SK-N-SH (cell line): ENCODE results near the gene RNPEPL1.

Experiments used
- CHD2 ChIP-seq: fragments of 150-350 bp; IDR thresholded peaks from 2 replicates; pipeline ENCODE4 v1.6.1; 2018; ENCODE audit warnings: low read length; ENCODE audit not compliant: partially characterized antibody
- EP300 ChIP-seq, 2 experiments: IDR thresholded peaks; 2 replicates each; pipeline versions ENCODE4 v1.4.0 to v1.6.1; 2012; ENCODE audit warnings: borderline replicate concordance in 1 of 2, low read depth in 1 of 2, low read length in 1 of 2
- EZH2phosphoT487 ChIP-seq: fragments of 200-600 bp; sonication (generic); IDR thresholded peaks from 2 replicates; pipeline ENCODE4 v1.6.1; 2017; ENCODE audit warnings: low read depth, mixed run types, mild to moderate bottlenecking, antibody characterized with exemption, moderate library complexity, borderline replicate concordance
- POLR2AphosphoS5 ChIP-seq: IDR thresholded peaks from 2 replicates; pipeline ENCODE4 v1.6.1; 2012; ENCODE audit warnings: low read depth, low read length
- TAF1 ChIP-seq: IDR thresholded peaks from 2 replicates; pipeline ENCODE4 v1.6.1; 2012; ENCODE audit warnings: low read depth, mild to moderate bottlenecking, low read length, moderate library complexity, borderline replicate concordance
- TF ChIP-seq, protein P1 (sequence below): fragments of 200-600 bp; sonication (generic); IDR thresholded peaks from 2 replicates; pipeline ENCODE4 v1.6.1; 2017; ENCODE audit warnings: antibody characterized with exemption, mild to moderate bottlenecking, moderate library complexity
- TF ChIP-seq, protein P2 (sequence below): IDR thresholded peaks from 2 replicates; pipeline ENCODE4; 2012
- TF ChIP-seq, protein P3 (sequence below): IDR thresholded peaks from 2 replicates; pipeline ENCODE4 v1.4.0; 2012; ENCODE audit warnings: low read depth

DNA sequence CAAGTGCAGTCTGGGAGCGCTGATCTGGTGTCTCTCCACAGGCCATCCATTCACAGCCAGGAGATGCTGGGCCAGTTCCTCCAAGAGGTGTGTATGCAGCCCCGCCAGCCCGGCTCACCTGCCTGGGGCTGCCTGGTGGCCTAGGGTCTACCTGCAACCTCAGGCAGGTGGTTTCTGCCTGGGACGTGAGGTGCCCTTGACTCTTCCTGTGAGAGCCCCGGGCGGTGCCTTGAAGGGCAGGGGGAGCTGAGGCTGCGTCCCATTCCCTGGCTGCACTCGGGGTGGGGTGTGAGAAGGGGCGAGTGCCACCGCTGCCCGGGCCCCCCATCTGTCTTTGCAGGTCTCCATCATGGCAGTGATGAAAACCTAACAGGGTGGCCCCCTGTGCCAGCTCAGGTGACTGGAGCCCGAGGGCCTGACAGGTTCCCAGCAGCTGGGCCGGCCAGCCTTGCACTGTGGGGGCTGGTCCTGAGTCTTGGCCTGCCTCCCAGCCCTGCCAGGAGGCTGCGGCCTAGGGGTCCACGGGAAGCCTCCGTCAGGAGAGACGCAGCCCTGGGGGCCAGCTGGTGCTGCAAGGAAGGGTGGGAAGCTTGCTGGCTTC lies 30.1 kb downstream of the RNPEPL1 start:
- TF ChIP-seq, protein P1, sequence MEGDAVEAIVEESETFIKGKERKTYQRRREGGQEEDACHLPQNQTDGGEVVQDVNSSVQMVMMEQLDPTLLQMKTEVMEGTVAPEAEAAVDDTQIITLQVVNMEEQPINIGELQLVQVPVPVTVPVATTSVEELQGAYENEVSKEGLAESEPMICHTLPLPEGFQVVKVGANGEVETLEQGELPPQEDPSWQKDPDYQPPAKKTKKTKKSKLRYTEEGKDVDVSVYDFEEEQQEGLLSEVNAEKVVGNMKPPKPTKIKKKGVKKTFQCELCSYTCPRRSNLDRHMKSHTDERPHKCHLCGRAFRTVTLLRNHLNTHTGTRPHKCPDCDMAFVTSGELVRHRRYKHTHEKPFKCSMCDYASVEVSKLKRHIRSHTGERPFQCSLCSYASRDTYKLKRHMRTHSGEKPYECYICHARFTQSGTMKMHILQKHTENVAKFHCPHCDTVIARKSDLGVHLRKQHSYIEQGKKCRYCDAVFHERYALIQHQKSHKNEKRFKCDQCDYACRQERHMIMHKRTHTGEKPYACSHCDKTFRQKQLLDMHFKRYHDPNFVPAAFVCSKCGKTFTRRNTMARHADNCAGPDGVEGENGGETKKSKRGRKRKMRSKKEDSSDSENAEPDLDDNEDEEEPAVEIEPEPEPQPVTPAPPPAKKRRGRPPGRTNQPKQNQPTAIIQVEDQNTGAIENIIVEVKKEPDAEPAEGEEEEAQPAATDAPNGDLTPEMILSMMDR, result no peak
- TF ChIP-seq EP300 (IDR thresholded peaks at IDR 0.05; ENCODE audit: borderline replicate concordance in 1 of 2, low read depth in 1 of 2, low read length in 1 of 2), result no peak
- no peak for TF ChIP-seq EZH2phosphoT487
- no peak for TF ChIP-seq TAF1
- TF ChIP-seq POLR2AphosphoS5, result no peak
- no peak for TF ChIP-seq CHD2
- TF ChIP-seq, protein P2, sequence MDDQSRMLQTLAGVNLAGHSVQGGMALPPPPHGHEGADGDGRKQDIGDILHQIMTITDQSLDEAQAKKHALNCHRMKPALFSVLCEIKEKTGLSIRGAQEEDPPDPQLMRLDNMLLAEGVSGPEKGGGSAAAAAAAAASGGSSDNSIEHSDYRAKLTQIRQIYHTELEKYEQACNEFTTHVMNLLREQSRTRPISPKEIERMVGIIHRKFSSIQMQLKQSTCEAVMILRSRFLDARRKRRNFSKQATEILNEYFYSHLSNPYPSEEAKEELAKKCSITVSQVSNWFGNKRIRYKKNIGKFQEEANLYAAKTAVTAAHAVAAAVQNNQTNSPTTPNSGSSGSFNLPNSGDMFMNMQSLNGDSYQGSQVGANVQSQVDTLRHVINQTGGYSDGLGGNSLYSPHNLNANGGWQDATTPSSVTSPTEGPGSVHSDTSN, result no peak
- TF ChIP-seq, protein P3, sequence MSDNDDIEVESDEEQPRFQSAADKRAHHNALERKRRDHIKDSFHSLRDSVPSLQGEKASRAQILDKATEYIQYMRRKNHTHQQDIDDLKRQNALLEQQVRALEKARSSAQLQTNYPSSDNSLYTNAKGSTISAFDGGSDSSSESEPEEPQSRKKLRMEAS, result no peak
